Measurements from ENCODE around the gene GRM5.

The GRM5 gene

DNA sequence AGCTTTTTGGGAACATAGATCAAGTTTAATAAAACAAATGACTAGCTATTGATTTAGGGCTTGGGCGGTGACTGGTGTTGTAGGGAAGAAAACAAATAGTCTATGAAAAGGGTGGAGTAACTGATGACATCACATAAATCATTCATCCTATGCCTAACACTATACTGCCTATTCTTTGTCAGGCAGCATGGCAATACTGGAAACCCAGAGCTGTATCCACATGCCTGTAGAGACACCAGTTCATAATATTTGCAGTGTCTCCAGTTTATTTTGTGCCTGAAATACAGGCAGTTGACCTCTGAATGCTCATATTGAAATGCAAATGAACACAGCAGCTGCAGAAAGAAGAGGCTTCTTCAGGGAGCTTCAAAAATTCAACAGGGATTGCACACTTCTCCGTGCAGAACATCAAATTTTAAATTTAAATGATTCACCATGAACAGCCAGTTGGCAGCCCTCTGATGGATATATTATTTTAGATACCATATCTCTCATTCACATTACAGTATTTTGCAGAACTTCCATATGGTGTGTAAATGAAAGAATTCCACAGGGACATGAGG lies 445.1 kb downstream of the GRM5 start:
- Histone ChIP-seq H3K4me3 (ENCODE audit: low read depth, low read length, poor library complexity, severe bottlenecking) (no peak overlapping the region), H3K9me3 (ENCODE audit: low read length) (no peaks in the 10 kb centered on the region), H3K27me3 (ENCODE audit: insufficient read depth, low read length) (no peaks in the 10 kb centered on the region), H3K9me2 (ENCODE audit: low read depth, low read length) (no peaks in the 10 kb centered on the region), H3K4me1 (ENCODE audit: insufficient read depth, low read length, severe bottlenecking) (no peaks in the 10 kb centered on the region), H3K36me3 (ENCODE audit: insufficient read depth, low read length) (no peaks in the 10 kb centered on the region), H3K4me2 (ENCODE audit: low read length) (no peak overlapping the region), H3K27ac (ENCODE audit: low read depth, low read length, poor library complexity, severe bottlenecking) (no peak overlapping the region), H3F3A (ENCODE audit: insufficient read depth, low read length) (no peaks in the 10 kb centered on the region), H3K9ac (ENCODE audit: low read length) (no peak overlapping the region), H4K20me1 (ENCODE audit: insufficient read depth, low read length) (no peaks in the 10 kb centered on the region), H3K79me2 (ENCODE audit: insufficient read depth, low read length) (no peaks in the 10 kb centered on the region), H2AFZ (ENCODE audit: low read length) (no peak overlapping the region)
- no peak for TF ChIP-seq EZH2 (IDR thresholded peaks at IDR 0.05; ENCODE audit: borderline replicate concordance, low read length)
- TF ChIP-seq, protein P1, sequence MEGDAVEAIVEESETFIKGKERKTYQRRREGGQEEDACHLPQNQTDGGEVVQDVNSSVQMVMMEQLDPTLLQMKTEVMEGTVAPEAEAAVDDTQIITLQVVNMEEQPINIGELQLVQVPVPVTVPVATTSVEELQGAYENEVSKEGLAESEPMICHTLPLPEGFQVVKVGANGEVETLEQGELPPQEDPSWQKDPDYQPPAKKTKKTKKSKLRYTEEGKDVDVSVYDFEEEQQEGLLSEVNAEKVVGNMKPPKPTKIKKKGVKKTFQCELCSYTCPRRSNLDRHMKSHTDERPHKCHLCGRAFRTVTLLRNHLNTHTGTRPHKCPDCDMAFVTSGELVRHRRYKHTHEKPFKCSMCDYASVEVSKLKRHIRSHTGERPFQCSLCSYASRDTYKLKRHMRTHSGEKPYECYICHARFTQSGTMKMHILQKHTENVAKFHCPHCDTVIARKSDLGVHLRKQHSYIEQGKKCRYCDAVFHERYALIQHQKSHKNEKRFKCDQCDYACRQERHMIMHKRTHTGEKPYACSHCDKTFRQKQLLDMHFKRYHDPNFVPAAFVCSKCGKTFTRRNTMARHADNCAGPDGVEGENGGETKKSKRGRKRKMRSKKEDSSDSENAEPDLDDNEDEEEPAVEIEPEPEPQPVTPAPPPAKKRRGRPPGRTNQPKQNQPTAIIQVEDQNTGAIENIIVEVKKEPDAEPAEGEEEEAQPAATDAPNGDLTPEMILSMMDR (IDR thresholded peaks at IDR 0.05; ENCODE audit: low read length): no peak

DNA sequence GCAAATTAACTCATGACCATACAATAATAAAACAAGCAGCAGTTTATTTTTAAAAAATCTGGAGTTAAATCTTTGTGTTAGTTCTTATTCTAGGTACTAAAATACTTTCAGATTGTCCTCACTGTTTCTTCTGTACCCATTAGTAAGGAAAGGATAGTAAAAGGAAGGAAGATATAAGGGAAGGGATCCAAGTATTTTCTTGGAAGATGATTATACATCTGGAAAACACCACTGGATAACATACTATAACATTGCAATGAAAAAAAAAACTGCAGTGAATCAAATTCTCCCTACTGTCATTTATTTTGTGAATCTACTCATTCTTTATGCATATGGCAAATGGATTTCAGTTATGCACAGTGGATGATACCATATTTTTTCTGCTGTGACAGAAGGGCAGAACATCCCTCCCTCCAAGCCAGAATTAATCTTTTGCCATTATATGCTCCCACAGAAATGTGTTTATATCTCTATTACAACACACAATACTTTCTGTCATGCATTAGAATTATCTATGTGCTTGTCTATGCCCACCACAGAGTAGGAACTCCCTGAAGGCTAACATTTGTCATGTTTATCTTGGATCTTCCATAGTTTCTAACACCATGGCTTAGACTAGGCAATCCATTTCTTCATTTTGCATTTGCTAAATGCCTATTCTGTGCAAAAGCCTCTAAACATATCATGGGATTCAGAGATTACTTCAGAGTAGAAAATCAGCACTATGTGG lies 446.0 kb downstream of the GRM5 start:
- Histone ChIP-seq H3K9me3 (ENCODE audit: low read length) (no peaks in the 10 kb centered on the region), H3K9ac (ENCODE audit: low read length) (no peak overlapping the region), H3K79me2 (ENCODE audit: insufficient read depth, low read length) (no peaks in the 10 kb centered on the region), H3K36me3 (ENCODE audit: insufficient read depth, low read length) (no peaks in the 10 kb centered on the region), H3K27me3 (ENCODE audit: insufficient read depth, low read length) (no peaks in the 10 kb centered on the region), H2AFZ (ENCODE audit: low read length) (no peak overlapping the region), H3K27ac (ENCODE audit: low read depth, low read length, poor library complexity, severe bottlenecking) (no peak overlapping the region), H3F3A (ENCODE audit: insufficient read depth, low read length) (no peaks in the 10 kb centered on the region), H3K4me3 (ENCODE audit: low read depth, low read length, poor library complexity, severe bottlenecking) (no peak overlapping the region), H3K4me1 (ENCODE audit: insufficient read depth, low read length, severe bottlenecking) (no peaks in the 10 kb centered on the region), H4K20me1 (ENCODE audit: insufficient read depth, low read length) (no peaks in the 10 kb centered on the region), H3K9me2 (ENCODE audit: low read depth, low read length) (no peaks in the 10 kb centered on the region), H3K4me2 (ENCODE audit: low read length) (no peak overlapping the region)
- TF ChIP-seq, protein P1 (IDR thresholded peaks at IDR 0.05; ENCODE audit: low read length): no peak
- TF ChIP-seq EZH2 (IDR thresholded peaks at IDR 0.05; ENCODE audit: borderline replicate concordance, low read length): no peak

DNA sequence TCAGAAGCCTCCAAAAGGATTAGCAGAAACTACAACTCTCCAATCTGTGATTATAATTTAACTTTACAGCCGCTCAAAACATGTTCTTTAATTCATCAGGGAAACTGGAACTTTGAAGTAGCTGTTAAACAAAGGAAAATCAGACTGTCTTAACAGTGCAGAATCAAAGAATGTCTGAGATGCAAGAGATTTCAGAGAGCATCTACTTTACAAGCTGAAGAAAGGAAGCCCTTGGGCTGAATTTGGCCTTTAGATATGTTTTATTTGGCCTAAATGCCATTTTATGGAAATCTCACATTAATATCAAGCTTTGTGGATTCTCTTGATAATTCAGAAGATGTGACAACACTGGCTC lies 446.7 kb downstream of the GRM5 start:
- no peaks in the 10 kb centered on the region for H3K9me3 ChIP-seq (ENCODE audit: low read length)
- H3K79me2 ChIP-seq (ENCODE audit: insufficient read depth, low read length): no peaks in the 10 kb centered on the region
- no peak overlapping the region for H3K4me3 ChIP-seq (ENCODE audit: low read depth, low read length, poor library complexity, severe bottlenecking)
- no peaks in the 10 kb centered on the region for H4K20me1 ChIP-seq (ENCODE audit: insufficient read depth, low read length)
- H3K4me2 ChIP-seq (ENCODE audit: low read length): no peak overlapping the region
- H3K4me1 ChIP-seq (ENCODE audit: insufficient read depth, low read length, severe bottlenecking): no peaks in the 10 kb centered on the region
- no peaks in the 10 kb centered on the region for H3K9me2 ChIP-seq (ENCODE audit: low read depth, low read length)
- TF ChIP-seq, protein P1 (IDR thresholded peaks at IDR 0.05; ENCODE audit: low read length): no peak
- TF ChIP-seq EZH2 (IDR thresholded peaks at IDR 0.05; ENCODE audit: borderline replicate concordance, low read length): no peak
- no peaks in the 10 kb centered on the region for H3K27me3 ChIP-seq (ENCODE audit: insufficient read depth, low read length)
- H3F3A ChIP-seq (ENCODE audit: insufficient read depth, low read length): no peaks in the 10 kb centered on the region
- H3K27ac ChIP-seq (ENCODE audit: low read depth, low read length, poor library complexity, severe bottlenecking): no peak overlapping the region
- no peaks in the 10 kb centered on the region for H3K36me3 ChIP-seq (ENCODE audit: insufficient read depth, low read length)
- no peak overlapping the region for H3K9ac ChIP-seq (ENCODE audit: low read length)
- no peak overlapping the region for H2AFZ ChIP-seq (ENCODE audit: low read length)
